HG02973 (cell line): ENCODE results near the gene ANKS3.

Source experiments
- ATAC-seq: cut with Tn5 transposase; IDR thresholded peaks from one replicate; pipeline ENCODE4 v1.9.1; 2021; ENCODE audit warnings: moderate library complexity; ENCODE audit not compliant: unreplicated experiment

The ANKS3 gene

GRCh38 chr16:4697848-4698291 lies 36.2 kb downstream of the ANKS3 start:
- ATAC-seq: no peak

GRCh38 chr16:4696905-4697847 lies 36.9 kb downstream of the ANKS3 start:
- ATAC-seq: no peak

- ATAC-seq: no peak
Observed at GRCh38 chr16:4696172-4696904, 37.7 kb downstream of the ANKS3 start.

DNA sequence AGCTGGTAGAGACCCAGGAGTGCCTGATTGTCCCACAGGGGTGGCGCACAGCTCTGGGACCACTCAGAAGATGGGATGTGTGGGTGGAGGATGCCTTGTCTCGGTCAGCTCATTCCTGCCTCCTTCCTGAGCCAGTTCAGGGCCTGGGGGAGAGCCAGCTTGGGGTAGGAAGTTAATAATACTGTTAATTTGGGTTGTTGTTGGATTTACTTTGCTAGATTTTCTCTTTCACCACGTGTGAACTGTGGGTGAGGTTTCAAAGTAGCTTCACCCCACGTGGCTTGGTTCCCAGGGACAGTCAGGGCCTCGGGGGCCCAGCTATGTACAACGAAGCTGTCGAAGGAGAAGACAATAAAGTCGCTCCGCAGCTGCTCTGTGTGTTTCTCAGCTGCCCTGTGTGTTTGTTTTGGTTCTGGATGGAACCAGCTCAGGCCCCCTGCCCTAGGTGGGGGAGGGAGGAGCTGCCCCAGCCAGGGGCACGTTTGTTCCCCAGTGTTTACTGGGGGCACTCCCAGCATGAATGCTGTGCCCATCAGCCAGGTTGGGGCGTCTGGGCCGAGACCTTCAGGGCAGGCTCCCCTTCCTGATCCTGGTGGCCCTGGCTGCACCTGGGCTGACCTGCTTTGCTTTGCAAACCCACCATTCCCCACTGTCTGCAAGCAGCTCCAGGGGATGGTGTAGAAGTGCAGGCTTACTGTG lies 38.4 kb downstream of the ANKS3 start:
- no peak for ATAC-seq

DNA sequence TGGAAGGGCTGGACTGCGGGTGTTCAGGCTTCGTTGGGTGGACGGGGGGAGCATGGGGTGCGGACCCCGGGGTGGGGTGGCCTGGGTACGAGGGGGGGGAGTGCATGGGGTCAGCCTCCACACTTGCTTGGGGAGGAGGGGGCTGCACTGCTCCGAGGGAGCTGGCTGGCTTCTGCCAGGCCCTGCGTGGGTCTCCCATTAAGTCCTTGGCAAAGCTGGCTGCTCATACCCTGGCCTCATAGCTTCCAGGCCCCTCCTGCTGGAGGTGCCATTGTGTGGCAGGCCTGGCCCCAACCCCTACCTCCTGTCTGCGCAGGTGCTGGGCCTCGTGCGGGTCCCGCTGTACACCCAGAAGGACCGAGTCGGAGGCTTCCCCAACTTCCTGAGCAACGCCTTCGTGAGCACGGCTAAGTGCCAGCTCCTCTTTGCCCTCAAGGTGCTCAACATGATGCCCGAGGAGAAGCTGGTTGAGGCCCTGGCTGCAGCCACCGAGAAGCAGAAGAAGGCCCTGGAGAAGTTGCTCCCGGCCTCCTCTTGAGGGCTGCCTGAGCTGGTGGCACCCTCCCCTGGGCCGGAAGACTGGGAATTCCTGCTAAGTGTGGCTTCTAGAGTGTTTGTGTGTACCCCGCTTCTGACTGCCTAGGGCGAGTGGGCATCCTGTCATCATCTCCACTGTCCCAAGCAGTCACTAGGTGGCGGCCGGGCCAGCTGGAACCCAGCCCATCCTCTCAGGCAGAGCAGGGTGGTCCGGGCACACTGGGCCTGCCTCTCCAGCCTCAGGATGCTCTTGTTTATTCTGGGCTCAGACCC lies 39.2 kb downstream of the ANKS3 start:
- ATAC-seq: no peak

GRCh38 chr16:4693956-4694641 lies 40.0 kb downstream of the ANKS3 start:
- peak; percentile 1 for ATAC-seq

GRCh38 chr16:4693296-4693955 lies 40.6 kb downstream of the ANKS3 start, which contains the start of gene NUDT16L1:
Gene NUDT16L1, plus strand, starts transcription at chr16:4693562. Its CDS starts 165 bp downstream, at chr16:4693727.
- ATAC-seq: peak; percentile 90

GRCh38 chr16:4692460-4693295 lies 41.4 kb downstream of the ANKS3 start:
- ATAC-seq: peak; percentile 4

DNA sequence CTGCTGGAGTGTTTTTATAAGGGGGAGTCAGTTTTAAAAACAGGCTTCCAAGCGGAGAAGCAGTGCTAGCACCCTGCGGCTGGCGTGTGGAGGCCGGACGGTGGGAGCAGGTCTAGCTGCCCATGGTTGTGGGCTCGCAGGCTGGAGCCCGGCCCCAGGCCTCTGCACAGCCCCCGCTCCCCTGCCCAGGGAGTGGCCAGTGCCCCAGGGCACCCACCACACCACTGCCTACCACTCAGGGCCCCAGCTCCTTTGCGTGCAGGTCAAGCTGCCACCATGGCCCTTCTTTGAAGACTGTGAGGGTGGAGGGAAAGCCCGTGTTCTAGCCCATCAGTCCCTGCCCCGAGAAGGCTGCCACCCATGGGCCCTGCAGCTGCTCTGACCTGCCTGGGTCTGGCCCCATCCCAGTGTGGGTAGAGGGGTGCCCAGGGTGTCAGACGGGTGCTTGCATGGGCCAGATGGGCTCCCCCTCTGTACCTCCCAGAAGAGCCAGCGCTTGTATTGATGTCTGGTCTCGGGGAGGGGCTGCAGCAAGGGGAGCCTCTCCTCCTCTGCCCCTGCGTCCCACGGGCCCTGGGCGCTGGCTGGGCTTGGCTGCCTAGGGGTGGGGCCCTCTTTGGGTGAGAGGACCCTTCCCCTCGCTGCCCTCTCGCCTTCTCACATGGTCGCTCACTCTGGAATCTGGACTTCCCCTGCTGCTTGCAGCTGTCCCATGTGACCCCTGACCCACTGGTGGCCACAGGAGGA lies 42.2 kb downstream of the ANKS3 start:
- no peak for ATAC-seq

GRCh38 chr16:4690946-4691665 lies 43.0 kb downstream of the ANKS3 start:
- ATAC-seq: no peak

GRCh38 chr16:4689864-4690704 lies 44.0 kb downstream of the ANKS3 start:
- ATAC-seq: no peak

- no peak for ATAC-seq
Observed at GRCh38 chr16:4689091-4689671, 44.9 kb downstream of the ANKS3 start.

DNA sequence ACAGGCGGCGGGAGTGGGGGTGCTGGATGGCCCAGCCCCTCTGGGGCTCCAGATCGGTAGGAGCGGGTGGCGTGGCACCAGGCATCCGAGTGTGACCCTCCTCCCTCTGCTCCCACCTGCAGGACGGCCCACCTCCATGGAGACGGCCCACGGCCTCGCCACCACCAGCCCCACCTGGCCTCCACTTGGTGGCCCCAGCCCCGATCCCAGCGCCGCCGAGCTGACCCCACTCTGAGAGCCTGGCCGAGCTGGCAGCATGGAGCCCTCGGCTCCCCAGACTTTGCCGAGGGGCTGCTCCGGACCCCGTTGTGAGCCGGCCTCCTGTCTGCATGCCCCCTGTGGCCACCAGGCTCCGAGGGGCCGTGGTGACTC lies 45.4 kb downstream of the ANKS3 start:
- ATAC-seq: no peak

GRCh38 chr16:4687946-4688673 lies 46.0 kb downstream of the ANKS3 start:
- ATAC-seq: no peak

GRCh38 chr16:4687416-4687815 lies 46.7 kb downstream of the ANKS3 start:
- ATAC-seq: no peak
